Uterus (tissue), 4 donors: ENCODE measurements around the gene SPZ1. TPM values are rescaled to one million over a fixed set of nuclear protein-coding genes. Genes with fewer than 3 reads are reported as not detected.
A peak's percentile ranks its signal among the peaks of the same experiment; 100 is the strongest.
"Not testable (repeated sequence)": the region's sequence is repeated elsewhere in the genome, so short reads cannot be mapped to it uniquely, and the experiment has no call there.

Source experiments
- DNase-seq, 2 donors: peaks; one replicate each; pipeline ENCODE4 v3.0.0-alpha.2; 2019 to 2020
- H3K27ac ChIP-seq, 2 donors: fragments of 200-600 bp; sonication (generic); 1 replicate in 1 of 2; 2 replicates in 1 of 2; pipeline ENCODE4 v1.5.1; 2016 to 2018
- H3K27me3 ChIP-seq, 2 donors: fragments of 200-600 bp; sonication (generic); one replicate each; pipeline ENCODE4 v1.5.1; 2018 to 2019; ENCODE audit warnings: control low read depth in 1 of 2
- H3K36me3 ChIP-seq, 2 donors: fragments of 200-600 bp; sonication (generic); one replicate each; pipeline ENCODE4 v1.5.1; 2019; ENCODE audit warnings: control low read depth in 1 of 2
- H3K4me1 ChIP-seq, 2 donors: fragments of 200-600 bp; sonication (generic); one replicate each; pipeline ENCODE4 v1.5.1; 2018 to 2019; ENCODE audit warnings: control low read depth in 1 of 2
- H3K4me3 ChIP-seq, 2 donors: fragments of 200-600 bp; sonication (generic); 1 replicate in 1 of 2; 2 replicates in 1 of 2; pipeline ENCODE4 v1.5.1; 2018 to 2019; ENCODE audit warnings: mild to moderate bottlenecking in 1 of 2
- H3K9me3 ChIP-seq, 2 donors: fragments of 200-600 bp; sonication (generic); one replicate each; pipeline ENCODE4 v1.5.1; 2019; ENCODE audit warnings: control low read depth in 1 of 2
- POLR2A ChIP-seq, 2 donors: fragments of 450-650 bp; IDR thresholded peaks; one replicate each; pipeline ENCODE4 v1.6.1; 2016; ENCODE audit warnings: antibody characterized with exemption in 2 of 2, mild to moderate bottlenecking in 1 of 2, moderate library complexity in 1 of 2
- intact Hi-C: fragments of 100-400 bp; cut with DNase I; formaldehyde crosslinking; loops from one replicate; pipeline ENCODE4 v1.15.1; 2023; ENCODE audit warnings: low total_unique reads
- total RNA-seq, 4 donors: library from RNA; depleted of rRNA in 3 of 4; stranded (reverse); fragments of >200 nt in 3 of 4; gene quantifications; one replicate each; pipeline versions ENCODE4 v1.1.0 to v1.2.4, GENCODE V29; 2014 to 2023
- TF ChIP-seq, protein P1 (sequence below), 4 experiments: fragments of 200-600 bp in 2 of 4; fragments of 450-650 bp in 2 of 4; sonication (generic) in 2 of 4; IDR thresholded peaks; one replicate each; pipeline ENCODE4 v1.5.1; 2016 to 2019; ENCODE audit warnings: antibody characterized with exemption in 4 of 4, mild to moderate bottlenecking in 2 of 4, moderate library complexity in 1 of 4
- donor health status: DM: yes; HTN: yes; CAD: no.

The SPZ1 gene, protein sequence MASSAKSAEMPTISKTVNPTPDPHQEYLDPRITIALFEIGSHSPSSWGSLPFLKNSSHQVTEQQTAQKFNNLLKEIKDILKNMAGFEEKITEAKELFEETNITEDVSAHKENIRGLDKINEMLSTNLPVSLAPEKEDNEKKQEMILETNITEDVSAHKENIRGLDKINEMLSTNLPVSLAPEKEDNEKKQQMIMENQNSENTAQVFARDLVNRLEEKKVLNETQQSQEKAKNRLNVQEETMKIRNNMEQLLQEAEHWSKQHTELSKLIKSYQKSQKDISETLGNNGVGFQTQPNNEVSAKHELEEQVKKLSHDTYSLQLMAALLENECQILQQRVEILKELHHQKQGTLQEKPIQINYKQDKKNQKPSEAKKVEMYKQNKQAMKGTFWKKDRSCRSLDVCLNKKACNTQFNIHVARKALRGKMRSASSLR
- total RNA-seq, result not detected

DNA sequence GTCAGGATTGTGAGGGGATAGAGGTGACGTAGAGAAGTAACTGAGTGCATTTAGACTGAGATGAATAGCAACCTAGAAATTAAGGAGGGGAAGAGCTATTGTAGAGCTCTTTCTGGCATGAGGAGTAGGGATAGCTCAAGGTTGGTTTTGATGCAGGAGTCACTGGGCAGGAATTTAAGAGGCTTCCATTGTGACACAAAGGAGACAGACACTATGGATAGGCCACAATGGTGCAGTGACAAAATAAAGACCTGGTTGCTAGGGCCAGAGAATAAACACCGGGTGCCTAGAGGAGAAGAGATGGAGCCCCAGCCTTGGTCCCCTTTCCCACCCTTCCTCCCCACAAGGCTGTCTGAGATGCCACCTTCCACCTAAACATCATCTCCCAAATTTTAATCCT lies at the start of gene SPZ1:
SPZ1 (plus strand) TSS at position 301 of the 400 bp plus-strand sequence. CDS start 214 bp downstream, outside the sequence.
- TF ChIP-seq, protein P1, sequence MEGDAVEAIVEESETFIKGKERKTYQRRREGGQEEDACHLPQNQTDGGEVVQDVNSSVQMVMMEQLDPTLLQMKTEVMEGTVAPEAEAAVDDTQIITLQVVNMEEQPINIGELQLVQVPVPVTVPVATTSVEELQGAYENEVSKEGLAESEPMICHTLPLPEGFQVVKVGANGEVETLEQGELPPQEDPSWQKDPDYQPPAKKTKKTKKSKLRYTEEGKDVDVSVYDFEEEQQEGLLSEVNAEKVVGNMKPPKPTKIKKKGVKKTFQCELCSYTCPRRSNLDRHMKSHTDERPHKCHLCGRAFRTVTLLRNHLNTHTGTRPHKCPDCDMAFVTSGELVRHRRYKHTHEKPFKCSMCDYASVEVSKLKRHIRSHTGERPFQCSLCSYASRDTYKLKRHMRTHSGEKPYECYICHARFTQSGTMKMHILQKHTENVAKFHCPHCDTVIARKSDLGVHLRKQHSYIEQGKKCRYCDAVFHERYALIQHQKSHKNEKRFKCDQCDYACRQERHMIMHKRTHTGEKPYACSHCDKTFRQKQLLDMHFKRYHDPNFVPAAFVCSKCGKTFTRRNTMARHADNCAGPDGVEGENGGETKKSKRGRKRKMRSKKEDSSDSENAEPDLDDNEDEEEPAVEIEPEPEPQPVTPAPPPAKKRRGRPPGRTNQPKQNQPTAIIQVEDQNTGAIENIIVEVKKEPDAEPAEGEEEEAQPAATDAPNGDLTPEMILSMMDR (IDR thresholded peaks at IDR 0.05), result no peak
- TF ChIP-seq POLR2A (IDR thresholded peaks at IDR 0.05), result no peak
- no peaks in the 10 kb centered on the region for H3K9me3 ChIP-seq
- intact Hi-C loops, result no loop called here
- H3K27me3 ChIP-seq, result no peaks in the 10 kb centered on the region
- no peak for DNase-seq
- H3K4me3 ChIP-seq, result no peak within 1 kb of the TSS
- H3K27ac ChIP-seq, result no peak within 1 kb of the TSS
- H3K36me3 ChIP-seq, result no peaks in the 10 kb centered on the region
- no peaks in the 10 kb centered on the region for H3K4me1 ChIP-seq

DNA sequence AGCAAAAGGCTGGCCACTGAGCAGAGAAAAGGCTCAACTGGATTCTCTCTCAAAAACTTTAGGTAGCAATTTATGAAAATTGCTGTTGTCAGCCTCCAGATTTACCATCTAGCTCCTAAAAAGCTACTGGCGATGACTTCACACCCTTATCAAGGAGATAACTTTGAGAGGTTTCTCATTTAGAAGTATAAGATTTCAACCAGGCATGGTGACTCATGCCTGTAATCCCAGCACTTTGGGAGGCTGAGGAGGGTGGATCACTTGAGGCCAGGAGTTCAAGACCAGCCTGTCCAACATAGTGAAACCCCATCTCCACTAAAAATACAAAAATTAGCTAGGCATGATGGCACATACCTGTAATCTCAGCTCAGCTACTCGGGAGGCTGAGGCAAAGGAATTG lies 49.3 kb upstream of the SPZ1 start:
- H3K27me3 ChIP-seq, DNase-seq, H3K36me3 ChIP-seq, H3K27ac ChIP-seq, H3K4me1 ChIP-seq, H3K4me3 ChIP-seq, intact Hi-C loops, H3K9me3 ChIP-seq: not testable (repeated sequence)

DNA sequence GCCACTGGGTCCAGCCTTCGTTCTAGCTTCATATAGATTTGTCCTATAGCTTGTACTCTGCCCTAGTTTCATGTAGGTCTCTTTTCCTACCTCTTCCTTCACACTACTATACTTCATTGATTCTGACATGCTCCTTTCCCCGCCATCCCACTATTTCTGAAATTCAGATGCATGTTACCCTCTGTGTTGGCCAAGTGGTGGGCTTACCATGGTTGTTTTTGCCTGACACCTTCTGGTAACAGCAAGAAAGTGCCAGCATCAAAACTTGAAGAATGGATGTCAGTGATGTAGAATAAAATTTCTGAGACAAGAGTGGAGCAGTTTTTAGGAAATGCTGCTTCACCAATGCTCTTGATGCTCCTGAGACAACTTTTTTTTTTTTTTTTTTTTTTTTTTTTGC lies 44.5 kb upstream of the SPZ1 start:
- DNase-seq, result no peak
- H3K4me3 ChIP-seq, result no peak overlapping the region
- no peak for TF ChIP-seq POLR2A (IDR thresholded peaks at IDR 0.05)
- TF ChIP-seq, protein P1 (IDR thresholded peaks at IDR 0.05), result peak; percentile 18 to 50 (median 43)
- intact Hi-C loops, result no loop called here
- no peaks in the 10 kb centered on the region for H3K27me3 ChIP-seq
- no peaks in the 10 kb centered on the region for H3K4me1 ChIP-seq
- H3K27ac ChIP-seq, result no peak overlapping the region
- H3K36me3 ChIP-seq, result no peaks in the 10 kb centered on the region
- no peaks in the 10 kb centered on the region for H3K9me3 ChIP-seq

DNA sequence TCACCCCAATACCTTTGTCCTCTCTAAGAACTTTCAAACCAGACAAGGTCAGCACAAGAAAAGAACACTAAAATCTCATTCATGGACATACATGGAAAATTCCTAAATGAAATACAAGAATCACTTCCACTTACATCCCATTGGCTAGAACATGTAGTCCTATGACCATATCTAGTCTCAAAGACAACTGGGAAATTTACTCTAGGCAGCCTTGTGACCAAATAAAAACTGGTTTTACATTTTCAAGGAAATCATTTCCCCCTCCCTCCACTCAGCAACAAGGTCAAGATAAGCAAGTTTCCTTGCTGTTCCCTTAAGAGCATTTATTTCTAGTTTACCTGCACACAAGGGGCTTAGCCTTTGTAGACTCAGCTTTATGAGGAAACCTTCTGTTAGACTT lies 43.6 kb upstream of the SPZ1 start:
- H3K4me1 ChIP-seq, result no peaks in the 10 kb centered on the region
- H3K4me3 ChIP-seq, result no peak overlapping the region
- TF ChIP-seq, protein P1 (IDR thresholded peaks at IDR 0.05), result no peak
- no peak for TF ChIP-seq POLR2A (IDR thresholded peaks at IDR 0.05)
- H3K27ac ChIP-seq, result peak overlapping the region in 1 of 2 donors; percentile 41
- H3K9me3 ChIP-seq, result no peaks in the 10 kb centered on the region
- no peaks in the 10 kb centered on the region for H3K36me3 ChIP-seq
- H3K27me3 ChIP-seq, result no peaks in the 10 kb centered on the region
- intact Hi-C loops, result no loop called here
- DNase-seq, result no peak

DNA sequence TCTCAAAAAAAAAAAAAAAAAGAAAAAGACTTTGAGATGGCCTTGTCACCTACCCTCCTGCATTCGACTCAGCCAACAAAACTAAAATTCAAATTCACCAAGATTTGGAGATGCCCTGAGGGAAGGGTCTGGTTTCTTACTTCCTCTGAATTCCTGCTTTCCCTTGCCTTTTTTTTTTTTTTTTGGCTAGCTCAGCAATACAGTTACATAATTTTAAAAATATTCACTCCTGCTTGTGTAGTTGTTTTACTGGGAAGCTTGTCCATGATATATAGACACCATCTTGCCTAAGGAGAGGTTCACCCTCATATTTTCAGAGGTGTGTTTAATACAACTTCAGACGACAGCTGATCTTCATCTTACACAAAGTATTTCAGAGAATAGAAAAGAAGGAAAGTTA lies 42.6 kb upstream of the SPZ1 start:
- Histone ChIP-seq H3K36me3 (no peaks in the 10 kb centered on the region), H3K4me3 (no peak overlapping the region), H3K4me1 (no peaks in the 10 kb centered on the region), H3K27ac (no peak overlapping the region), H3K27me3 (no peaks in the 10 kb centered on the region), H3K9me3 (no peaks in the 10 kb centered on the region)
- intact Hi-C loops, result no loop called here
- TF ChIP-seq POLR2A (IDR thresholded peaks at IDR 0.05), result no peak
- TF ChIP-seq, protein P1 (IDR thresholded peaks at IDR 0.05), result no peak
- DNase-seq, result no peak
